CD4-positive, alpha-beta T cell treated with Interleukin-10 for 1 hour (primary cell): ENCODE measurements around the gene RUFY3.
"Not testable (repeated sequence)": the region's sequence is repeated elsewhere in the genome, so short reads cannot be mapped to it uniquely, and the experiment has no call there.

Experiments used
- DNase-seq: peaks from one replicate; pipeline ENCODE4 v3.0.0-alpha.2; 2020

RUFY3 gene

DNA sequence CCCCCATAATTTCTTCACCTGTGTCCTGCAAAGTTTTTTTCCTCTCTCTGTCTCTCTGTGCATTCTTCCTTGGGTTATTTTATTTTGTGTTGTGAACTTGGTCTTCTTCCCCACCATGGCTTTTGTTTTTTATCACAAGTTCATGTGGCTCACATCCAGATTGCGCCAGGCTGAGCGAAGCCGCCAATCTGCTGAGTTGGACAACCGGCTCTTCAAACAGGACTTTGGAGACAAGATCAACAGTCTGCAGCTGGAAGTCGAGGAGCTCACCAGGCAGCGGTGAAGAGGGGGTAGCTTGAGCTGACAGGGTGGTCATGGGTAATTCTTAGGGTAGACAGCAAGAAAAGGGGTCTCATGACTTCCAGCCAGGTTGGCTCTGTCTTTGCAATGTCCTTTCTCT is 71.9 kb downstream of the RUFY3 start:
- no peak for DNase-seq

- no peak for DNase-seq
These were observed 79.6 kb downstream of the RUFY3 start for GRCh38 chr4:70801265-70801809.

- DNase-seq: no peak
These were observed 81.3 kb downstream of the RUFY3 start for GRCh38 chr4:70802928-70803580.

GRCh38 chr4:70808151-70808550 is 86.4 kb downstream of the RUFY3 start:
- DNase-seq: no peak

DNA sequence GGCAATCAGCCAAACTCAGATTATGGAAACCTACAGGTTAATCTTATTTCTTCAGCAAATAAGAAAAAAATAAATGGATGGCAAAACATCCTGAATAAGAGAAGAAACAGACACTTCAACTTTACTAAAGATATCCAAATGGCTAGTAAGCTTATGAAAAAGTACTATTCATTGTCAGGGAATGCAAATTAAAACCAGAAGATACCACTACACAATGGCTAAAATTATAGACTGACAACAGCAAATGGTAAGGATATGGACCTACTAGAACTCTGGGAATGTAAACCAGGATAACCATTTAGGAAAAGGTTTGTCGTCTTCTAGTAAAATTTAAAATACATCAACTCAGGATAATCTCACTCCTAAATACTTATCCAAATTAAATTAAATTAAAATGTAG is 93.6 kb downstream of the RUFY3 start:
- no peak for DNase-seq

- DNase-seq: no peak
These were observed 95.1 kb downstream of the RUFY3 start for GRCh38 chr4:70816894-70817293.

DNA sequence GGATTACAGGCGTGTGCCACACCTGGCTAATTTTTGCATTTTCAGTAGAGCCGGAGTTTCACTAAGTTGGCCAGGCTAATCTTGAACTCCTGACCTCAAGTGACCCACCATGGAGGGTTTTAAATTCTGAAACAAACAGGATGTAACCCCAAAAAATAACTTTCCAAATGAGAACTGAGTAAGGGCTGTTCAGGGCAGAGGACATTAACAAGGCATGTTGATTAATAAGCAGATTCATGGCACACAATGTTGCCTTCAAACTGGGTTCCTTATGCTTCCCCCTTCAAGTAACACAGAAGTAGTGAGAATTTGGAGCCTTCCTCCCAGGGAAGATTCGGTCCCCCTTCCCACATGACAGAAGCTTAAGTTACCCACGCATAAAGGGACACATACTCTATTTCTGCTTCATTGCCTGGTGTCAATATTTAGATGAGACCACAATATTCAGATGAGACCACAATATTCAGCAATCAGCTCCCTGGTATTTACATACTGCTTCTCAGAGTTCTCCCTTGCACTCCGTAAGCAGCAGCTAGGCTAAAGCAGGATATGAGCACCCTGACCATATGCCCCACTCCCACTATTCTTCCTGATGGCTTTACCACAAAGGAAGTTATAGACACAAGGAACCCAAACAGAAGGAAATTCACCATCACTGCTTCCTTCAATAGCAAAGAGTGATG is 96.5 kb downstream of the RUFY3 start:
- DNase-seq: no peak

DNA sequence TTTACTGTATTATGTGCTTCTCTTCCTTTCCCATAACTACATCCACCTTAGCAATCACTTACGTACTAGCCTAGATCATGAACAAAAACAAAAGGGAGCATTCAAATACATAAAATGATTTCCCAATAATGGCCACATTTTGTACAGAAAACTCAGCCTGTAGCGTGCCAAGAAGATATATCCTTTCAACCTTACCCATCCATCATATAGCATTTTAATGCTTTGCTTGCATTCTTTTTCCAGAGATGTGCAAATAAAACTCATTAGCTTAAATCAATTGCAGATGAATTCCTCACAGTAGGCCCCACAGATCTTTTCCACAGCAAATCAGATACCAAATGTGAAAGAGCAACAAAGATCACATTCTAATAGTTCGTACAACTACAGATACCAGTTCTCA is 97.2 kb downstream of the RUFY3 start:
- no peak for DNase-seq

- DNase-seq: no peak
These were observed 107.3 kb downstream of the RUFY3 start for GRCh38 chr4:70829015-70829414.

DNA sequence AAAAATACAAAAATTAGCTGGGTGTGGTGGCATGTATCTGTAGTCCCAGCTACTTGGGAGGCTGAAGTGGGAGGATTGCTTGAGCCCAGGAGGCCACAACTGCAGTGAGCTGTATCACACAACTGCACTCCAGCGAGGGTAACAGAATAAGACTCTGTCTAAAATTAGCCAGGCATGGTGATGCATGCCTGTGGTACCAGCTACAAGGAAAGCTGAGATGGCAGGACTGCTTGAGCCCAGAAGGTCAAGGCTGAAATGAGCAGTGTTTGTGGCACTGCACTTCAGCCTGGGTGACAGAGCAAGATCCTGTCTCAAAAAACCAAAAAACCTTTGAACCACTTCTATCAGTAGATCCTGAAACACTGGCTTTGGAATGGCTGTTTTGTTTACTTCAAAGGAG is 107.7 kb downstream of the RUFY3 start:
- DNase-seq: no peak

DNA sequence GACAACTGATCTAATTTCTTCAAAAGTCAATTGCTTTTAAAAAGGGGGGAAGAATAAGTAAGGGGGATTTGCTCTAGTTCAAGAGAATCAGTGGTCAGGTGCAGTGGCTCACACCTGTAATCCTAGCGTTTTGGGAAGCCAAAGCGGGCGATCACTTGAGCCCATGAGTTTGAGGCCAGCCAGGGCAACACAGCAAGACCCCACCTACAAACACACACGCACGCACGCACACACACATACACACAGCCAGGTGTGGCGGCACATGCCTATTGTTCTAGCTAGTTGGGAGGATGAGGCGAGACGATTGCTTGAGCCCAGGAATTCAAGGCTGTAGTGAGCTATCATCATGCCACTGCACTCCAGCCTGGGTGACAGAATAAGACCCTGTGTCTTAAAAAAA is 108.3 kb downstream of the RUFY3 start:
- DNase-seq: no peak

- no peak for DNase-seq
These were observed 109.5 kb downstream of the RUFY3 start for GRCh38 chr4:70831293-70831692.

DNA sequence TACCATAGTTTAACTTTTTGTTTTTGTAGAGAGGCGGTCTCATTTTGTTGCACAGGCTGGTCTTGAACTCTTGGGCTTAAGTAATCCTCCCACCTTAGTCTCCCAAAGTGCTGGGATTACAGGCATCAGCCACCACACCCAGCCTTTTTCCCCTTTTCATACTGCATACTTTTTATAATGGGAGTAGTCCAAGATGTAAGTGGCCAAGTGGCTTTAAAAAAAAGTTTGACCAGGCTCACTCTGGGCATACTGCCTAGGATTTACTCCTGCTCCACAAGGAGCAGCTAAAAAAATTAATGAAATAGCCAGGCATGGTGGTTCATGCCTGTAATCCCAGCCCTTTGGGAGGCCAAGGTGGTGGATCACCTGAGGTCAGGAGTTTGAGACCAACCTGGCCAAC is 111.9 kb downstream of the RUFY3 start:
- DNase-seq: no peak

DNA sequence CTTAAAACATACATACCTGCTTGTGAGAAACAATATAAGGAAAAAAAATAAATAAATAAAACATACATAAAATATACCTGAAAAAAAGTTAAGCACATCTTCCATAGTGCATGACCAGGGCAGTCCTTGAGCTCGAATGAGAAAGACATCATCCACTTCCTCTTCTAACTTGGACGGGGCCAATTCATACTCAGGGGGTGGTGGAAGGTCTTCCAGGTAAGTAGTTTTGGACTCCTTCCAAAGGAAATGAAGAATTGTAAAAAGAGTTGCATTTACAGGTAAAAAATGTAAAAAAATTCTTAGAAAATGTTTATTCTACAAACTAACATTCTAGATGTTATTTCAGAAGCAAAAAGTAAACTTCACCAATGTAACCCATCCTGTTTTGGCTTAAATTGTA is 114.3 kb downstream of the RUFY3 start:
- no peak for DNase-seq

DNA sequence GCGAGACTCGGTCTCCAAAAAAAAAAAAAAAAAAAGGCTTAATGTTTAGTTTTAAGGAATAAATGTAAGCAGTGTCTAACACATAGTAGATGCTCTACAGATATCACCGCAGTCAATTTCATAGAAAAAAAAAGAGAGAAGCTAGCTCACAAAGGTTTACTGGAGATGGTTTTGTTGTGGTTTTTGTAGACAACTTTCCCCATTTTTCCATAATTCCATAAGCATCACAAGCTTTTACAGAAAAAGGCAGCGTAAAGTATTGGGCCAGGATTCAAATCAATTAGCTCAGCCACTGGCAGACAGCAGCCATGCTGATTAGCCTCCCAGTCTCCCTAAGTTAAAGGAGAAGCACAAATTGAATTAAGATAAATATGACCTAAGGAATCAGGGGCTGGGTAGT is 116.4 kb downstream of the RUFY3 start:
- no peak for DNase-seq

DNA sequence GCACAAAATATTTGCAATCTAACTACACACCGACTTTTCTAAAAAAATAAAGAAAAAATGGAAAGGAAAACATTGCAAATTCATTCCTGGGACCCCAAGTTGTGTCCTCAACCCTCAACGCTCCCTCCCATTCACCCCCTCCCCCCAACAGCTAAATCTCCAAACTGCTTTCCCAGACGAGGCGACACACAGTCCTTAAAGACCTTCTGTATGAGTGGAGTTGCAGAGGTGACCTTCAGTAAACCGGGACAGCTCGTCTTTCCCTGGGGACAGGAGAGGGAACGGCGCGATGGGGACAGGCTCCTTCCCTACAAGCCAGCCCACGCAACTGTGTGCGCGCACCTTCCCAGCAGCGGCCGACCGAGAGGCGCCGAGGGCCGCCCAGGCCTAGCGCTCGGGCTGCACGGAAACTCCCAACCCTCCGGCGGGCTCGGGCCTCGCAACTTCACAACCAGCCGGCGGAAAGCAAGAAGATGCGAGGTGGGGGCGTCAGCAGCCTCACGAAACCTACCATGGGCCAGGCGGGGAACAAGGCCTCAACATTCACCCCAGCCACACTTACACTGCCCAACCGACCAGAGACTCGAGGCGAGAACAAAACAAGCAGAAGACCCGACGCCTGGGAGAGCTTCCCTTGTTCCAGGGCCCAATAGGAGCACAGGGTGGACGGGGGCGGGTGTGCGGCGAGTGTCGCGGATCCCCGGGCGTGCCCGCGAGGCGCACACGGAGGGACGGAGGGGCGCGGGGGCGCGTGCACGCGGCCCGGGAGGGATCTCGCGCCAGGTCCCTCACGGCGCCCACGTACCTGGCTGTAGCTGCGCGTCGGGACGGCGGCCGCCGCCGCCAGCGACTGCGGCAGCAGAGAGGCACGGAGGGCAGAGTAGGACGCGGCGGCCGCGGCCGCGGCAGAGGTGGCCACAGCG is 117.2 kb downstream of the RUFY3 start:
- peak; percentile 67 for DNase-seq

GRCh38 chr4:70839589-70840093 is 117.9 kb downstream of the RUFY3 start, which contains the start of gene GRSF1:
Gene GRSF1, minus strand, starts transcription at chr4:70839890. Its CDS starts 63 bp downstream, at chr4:70839827.
- DNase-seq: peak; percentile 95

DNA sequence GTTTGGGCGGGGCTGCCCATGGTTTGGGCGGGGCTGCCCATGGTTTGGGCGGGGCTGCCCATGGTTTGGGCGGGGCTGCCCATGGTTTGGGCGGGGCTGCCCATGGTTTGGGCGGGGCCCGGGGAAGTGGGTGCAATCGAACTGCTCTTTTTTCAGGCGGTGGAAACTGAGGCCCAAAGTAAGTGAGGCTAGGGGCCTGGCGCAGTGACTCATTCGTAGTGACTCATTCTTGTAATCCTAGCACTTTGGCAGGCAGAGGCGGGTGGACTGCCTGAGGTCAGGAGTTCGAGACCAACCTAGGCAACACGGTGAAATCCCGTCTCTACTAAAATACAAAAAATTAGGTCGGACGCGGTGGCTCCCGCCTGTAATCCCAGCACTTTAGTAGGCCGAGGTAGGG is 118.4 kb downstream of the RUFY3 start:
- DNase-seq: peak; percentile 69

DNA sequence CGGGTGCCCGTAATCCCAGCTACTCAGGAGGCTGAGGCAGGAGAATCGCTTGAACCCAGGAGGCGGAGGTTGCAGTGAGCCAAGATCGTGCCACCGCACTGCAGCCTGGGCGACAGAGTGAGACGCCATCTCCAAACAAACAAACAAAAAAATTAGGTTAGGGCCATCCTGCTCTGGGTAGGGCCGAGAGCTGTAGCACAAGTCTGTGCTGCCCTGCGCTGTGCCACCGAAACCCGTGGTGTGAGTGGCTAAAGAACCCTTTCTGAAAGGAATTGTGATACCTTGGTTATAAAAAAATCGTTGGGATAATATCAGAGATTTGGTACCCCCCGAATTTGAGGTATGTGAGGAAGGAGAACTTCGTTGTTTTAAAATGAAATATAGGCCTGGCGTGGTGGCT is 118.9 kb downstream of the RUFY3 start:
- not testable (repeated sequence) for DNase-seq

DNA sequence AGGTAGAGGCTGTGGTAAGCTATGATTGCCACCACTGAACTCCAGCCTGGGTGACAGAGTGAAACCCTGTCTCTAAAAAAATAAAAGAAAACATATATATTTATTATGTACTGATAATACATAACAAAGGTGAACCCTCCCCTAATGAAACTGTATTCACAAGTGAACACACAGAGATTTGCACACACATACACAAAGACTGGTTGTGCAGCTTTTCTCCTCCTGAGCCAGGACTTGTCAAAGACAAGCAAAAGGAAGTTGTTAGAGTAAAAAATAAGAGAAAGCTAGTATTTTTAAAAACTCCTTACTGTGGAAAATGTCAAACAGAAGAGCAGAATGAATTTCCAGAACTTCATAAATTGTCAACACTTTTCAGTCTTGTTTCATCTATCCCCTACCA is 119.4 kb downstream of the RUFY3 start:
- no peak for DNase-seq

GRCh38 chr4:70841951-70842350 is 120.2 kb downstream of the RUFY3 start:
- DNase-seq: no peak

- no peak for DNase-seq
These were observed 121.1 kb downstream of the RUFY3 start for GRCh38 chr4:70842761-70843435.

DNA sequence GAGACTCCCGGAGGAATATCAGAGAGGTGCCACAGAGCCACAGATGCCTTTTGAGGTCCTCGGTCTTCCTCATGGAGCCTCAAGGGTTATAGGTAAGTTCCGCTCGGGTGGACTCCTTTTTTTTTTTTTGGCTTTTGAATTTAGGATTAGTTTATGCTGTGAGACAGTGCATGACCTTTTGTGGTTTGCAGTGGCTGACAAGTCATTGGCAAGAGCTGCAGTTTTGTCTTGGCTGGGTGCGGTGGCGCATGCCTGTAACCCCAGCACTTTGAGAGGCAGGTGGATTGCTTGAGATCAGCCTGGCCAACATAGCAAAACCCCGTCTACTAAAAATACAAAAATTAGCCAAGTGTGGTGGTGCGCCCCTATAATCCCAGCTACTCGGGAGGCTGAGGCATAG is 122.4 kb downstream of the RUFY3 start:
- no peak for DNase-seq
